Gastroesophageal sphincter (tissue), 3 donors: Measurements from ENCODE around the gene FNDC3B.

Experiments used
- CTCF ChIP-seq, 4 experiments: fragments of 200-600 bp in 2 of 4; fragments of 450-650 bp in 2 of 4; sonication (generic) in 1 of 4; IDR thresholded peaks; one replicate each; pipeline ENCODE4 v1.5.1; 2017 to 2019; ENCODE audit warnings: antibody characterized with exemption in 4 of 4, mild to moderate bottlenecking in 2 of 4, moderate library complexity in 2 of 4
- EP300 ChIP-seq: sonication (generic); formaldehyde crosslinking; IDR thresholded peaks from one replicate; pipeline ENCODE4 v1.6.1; 2017; ENCODE audit warnings: antibody characterized with exemption, mild to moderate bottlenecking
- POLR2A ChIP-seq, 2 donors: fragments of 450-650 bp; IDR thresholded peaks; one replicate each; pipeline ENCODE4 v1.6.1; 2017; ENCODE audit warnings: antibody characterized with exemption in 2 of 2, mild to moderate bottlenecking in 2 of 2, moderate library complexity in 1 of 2
- POLR2AphosphoS5 ChIP-seq: sonication (generic); formaldehyde crosslinking; IDR thresholded peaks from one replicate; pipeline ENCODE4 v1.6.1; 2017; ENCODE audit warnings: antibody characterized with exemption

DNA sequence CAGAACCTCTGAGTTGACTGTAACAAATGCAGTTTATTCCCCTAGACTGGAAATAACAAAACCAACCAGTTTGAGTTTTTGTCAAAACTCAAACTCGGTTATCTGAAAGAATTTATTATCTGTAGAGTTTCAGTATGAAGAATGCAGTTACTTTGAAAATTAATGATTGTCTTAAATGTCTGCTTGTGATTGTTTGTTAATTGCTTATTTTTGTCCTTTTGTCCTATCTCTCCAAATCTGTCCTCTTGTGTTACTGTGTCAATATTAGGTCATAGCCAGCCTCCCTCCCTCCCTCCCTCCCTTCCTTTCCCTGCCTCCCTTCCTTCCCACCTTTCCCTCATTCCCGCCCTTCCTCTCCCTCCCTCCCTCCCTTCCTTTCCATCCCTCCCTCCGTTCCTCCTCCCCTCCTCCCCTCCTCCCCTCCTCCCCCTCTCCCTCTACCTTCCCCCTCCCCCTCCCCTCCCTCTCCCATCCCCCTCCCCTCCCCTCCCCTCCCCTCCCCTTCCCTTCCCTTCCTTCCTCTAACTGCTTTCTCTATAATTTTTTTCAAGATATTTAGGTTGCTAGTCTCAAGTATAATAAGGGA lies 153.5 kb downstream of the FNDC3B start:
- no peak for TF ChIP-seq POLR2AphosphoS5
- TF ChIP-seq CTCF (IDR thresholded peaks at IDR 0.05), result no peak
- TF ChIP-seq POLR2A (IDR thresholded peaks at IDR 0.05), result no peak
- TF ChIP-seq EP300, result no peak
